HepG2 (cell line): ENCODE data around the gene NACC2. TPM values are rescaled to one million over a fixed set of nuclear protein-coding genes. Genes with fewer than 3 reads are reported as not detected.

ENCODE experiments used
- ATAC-seq: fragments of 200-7000 bp; cut with Tn5 transposase; 3 replicates; pipeline ENCODE4 v1.9.1; 2020; ENCODE audit warnings: mild to moderate bottlenecking, moderate library complexity
- BruUV-seq: library from RNA; stranded (reverse); fragments of 400-500 nt; replicated peaks from 2 replicates; lab custom pipeline; 2021; lab: Mats Ljungman, UMichigan
- CTCF ChIA-PET: fragments of 300-600 bp; formaldehyde crosslinking; extraction: SDS; loops from one replicate; lab custom pipeline; 2021; ENCODE audit warnings: low total read pairs, inconsistent platforms, low intra/inter-chr PET ratio; lab: Yijun Ruan, JAX
- POLR2A ChIA-PET: fragments of 350-600 bp; sonication (Branson Sonifier 250); formaldehyde crosslinking; loops from one replicate; lab custom pipeline; 2020; ENCODE audit warnings: antibody characterized with exemption, inconsistent platforms; lab: Yijun Ruan, JAX
- DNase-seq: peaks from one replicate; pipeline ENCODE4 v3.0.0-alpha.2; 2015; ENCODE audit warnings: low spot score
- FAIRE-seq: peaks from 3 replicates; lab custom pipeline; 2011; peaks lifted over from hg19 to GRCh38; lab: Jason Lieb, UNC
- H2AFZ ChIP-seq: one replicate; pipeline ENCODE4 v1.6.1; 2011; ENCODE audit warnings: low read length, inconsistent platforms
- H3K27ac ChIP-seq: fragments of 300-600 bp; 3 replicates; pipeline ENCODE4 v1.8.0; 2011; ENCODE audit warnings: mixed run types, mild to moderate bottlenecking, mixed read lengths, low read length, inconsistent platforms; ENCODE audit not compliant: insufficient read depth; ENCODE audit errors: extremely low read length
- H3K27me3 ChIP-seq, 2 experiments: fragments of 200-600 bp in 1 of 2; 2 replicates in 1 of 2; 3 replicates in 1 of 2; pipeline versions ENCODE4 v1.6.0 to v1.8.0; 2011; ENCODE audit warnings: low read length in 2 of 2, mild to moderate bottlenecking in 2 of 2, moderate library complexity in 2 of 2, inconsistent platforms in 1 of 2; ENCODE audit not compliant: insufficient read depth in 2 of 2, control insufficient read depth in 1 of 2
- H3K36me3 ChIP-seq, 2 experiments: fragments of 200-600 bp in 1 of 2; replicated peaks in 1 of 2; 2 replicates in 1 of 2; 3 replicates in 1 of 2; pipeline versions ENCODE4 v1.5.1 to v1.8.0; 2011; ENCODE audit warnings: low read length in 2 of 2, inconsistent platforms in 1 of 2; ENCODE audit not compliant: insufficient read depth in 2 of 2, control insufficient read depth in 1 of 2
- H3K4me1 ChIP-seq: 2 replicates; pipeline ENCODE4 v1.5.1; 2012; ENCODE audit warnings: low read length, inconsistent platforms; ENCODE audit not compliant: insufficient read depth
- H3K4me2 ChIP-seq: 2 replicates; pipeline ENCODE4 v1.6.0; 2011; ENCODE audit warnings: low read depth, low read length, inconsistent platforms
- H3K4me3 ChIP-seq, 3 experiments: fragments of 200-600 bp in 1 of 3; sonication (generic), shearing (Covaris generic) in 1 of 3; replicated peaks in 1 of 3; 2 replicates each; pipeline ENCODE4 v1.5.1; 2011 to 2016; ENCODE audit warnings: low read length in 3 of 3, inconsistent platforms in 2 of 3, low read depth in 2 of 3, mild to moderate bottlenecking in 2 of 3, control low read depth in 1 of 3, mixed read lengths in 1 of 3; ENCODE audit not compliant: insufficient read depth in 1 of 3
- H3K79me2 ChIP-seq: one replicate; pipeline ENCODE4 v1.6.1; 2011; ENCODE audit warnings: low read length, inconsistent platforms; ENCODE audit not compliant: insufficient read depth
- H3K9ac ChIP-seq: 2 replicates; pipeline ENCODE4 v1.6.0; 2011; ENCODE audit warnings: mild to moderate bottlenecking, low read depth, low read length, inconsistent platforms; ENCODE audit not compliant: insufficient read depth
- H3K9me3 ChIP-seq: 2 replicates; pipeline ENCODE4 v1.5.1; 2012; ENCODE audit warnings: mild to moderate bottlenecking, low read length
- H4K20me1 ChIP-seq: 2 replicates; pipeline ENCODE4 v1.6.0; 2011; ENCODE audit warnings: inconsistent platforms, mild to moderate bottlenecking, low read length, moderate library complexity; ENCODE audit not compliant: insufficient read depth
- CEBPB ChIP-seq: IDR thresholded peaks from 2 replicates; pipeline ENCODE4 v1.6.1; 2011; ENCODE audit warnings: low read depth, low read length, improper control_type of control experiment, borderline replicate concordance
- DR1 ChIP-seq: sonication (generic); formaldehyde crosslinking; IDR thresholded peaks from 2 replicates; pipeline ENCODE4 v1.8.0; 2021; ENCODE audit warnings: mild to moderate bottlenecking, missing genetic modification reagents, inconsistent platforms
- FOXA1 ChIP-seq, 2 experiments: fragments of 450-650 bp in 1 of 2; sonication (generic) in 1 of 2; formaldehyde crosslinking in 1 of 2; IDR thresholded peaks; 2 replicates each; pipeline versions ENCODE4 v1.4.0 to v1.6.1; 2016 to 2020; ENCODE audit warnings: missing genetic modification reagents in 1 of 2
- LBX2 ChIP-seq: sonication (generic); formaldehyde crosslinking; IDR thresholded peaks from 2 replicates; pipeline ENCODE4 v1.5.0; 2020; ENCODE audit warnings: missing genetic modification reagents, mild to moderate bottlenecking, borderline replicate concordance
- MYPOP ChIP-seq: sonication (generic); formaldehyde crosslinking; IDR thresholded peaks from 2 replicates; pipeline ENCODE4 v1.8.1; 2023; ENCODE audit warnings: mild to moderate bottlenecking, moderate library complexity, missing genetic modification reagents
- NR3C1 ChIP-seq: sonication (generic); formaldehyde crosslinking; IDR thresholded peaks from 2 replicates; pipeline ENCODE4 v1.4.0; 2020; ENCODE audit warnings: missing genetic modification reagents
- RBFOX2 ChIP-seq: fragments of 200-400 bp; formaldehyde crosslinking; IDR thresholded peaks from 2 replicates; pipeline ENCODE4 v1.6.1; 2017; ENCODE audit warnings: low read depth, mild to moderate bottlenecking, low read length
- SKIL ChIP-seq: sonication (generic); formaldehyde crosslinking; IDR thresholded peaks from 2 replicates; pipeline ENCODE4 v1.8.0; 2022; ENCODE audit warnings: missing genetic modification reagents, mild to moderate bottlenecking, moderate library complexity, borderline replicate concordance
- STAG1 ChIP-seq: sonication (generic); formaldehyde crosslinking; IDR thresholded peaks from 2 replicates; pipeline ENCODE4 v1.4.0; 2020; ENCODE audit warnings: missing genetic modification reagents
- TGIF2 ChIP-seq: IDR thresholded peaks from 2 replicates; pipeline ENCODE4 v1.6.1; 2016; ENCODE audit warnings: control low read depth, missing compliant biosample characterization
- ZBTB33 ChIP-seq: sonication (generic); formaldehyde crosslinking; IDR thresholded peaks from 2 replicates; pipeline ENCODE4 v1.4.0; 2020; ENCODE audit warnings: missing genetic modification reagents
- ZNF292 ChIP-seq: sonication (generic); formaldehyde crosslinking; IDR thresholded peaks from 2 replicates; pipeline ENCODE4 v1.8.1; 2022; ENCODE audit warnings: mild to moderate bottlenecking, low read depth, missing genetic modification reagents, borderline replicate concordance
- WGBS: methylation state at CpG from one replicate; pipeline ENCODE4 v1.1.6; 2017; ENCODE audit warnings: low lambda C conversion rate; 5-methylcytosine and 5-hydroxymethylcytosine counted together
- in situ Hi-C: cut with HindIII; loops from 2 replicates; pipeline ENCODE4 v1.10.0; 2017; ENCODE audit warnings: low pct_unique_long_range_greater_than_20kb; ENCODE audit not compliant: extremely low pct_ligation_motif_present
- intact Hi-C: fragments of 100-400 bp; cut with micrococcal nuclease; formaldehyde crosslinking; loops from one replicate; pipeline ENCODE4 v1.10.0; 2022; ENCODE audit not compliant: unreplicated experiment
- polyA plus RNA-seq, 8 experiments: library from polyadenylated mRNA; depleted of rRNA in 3 of 8; stranded (reverse) in 7 of 8; unstranded in 1 of 8; fragments of >200 nt; fragmentation: Illumina TruSeq in 4 of 8; extraction: Trizol in 4 of 8; gene quantifications; 2 replicates each; pipeline versions ENCODE4 v1.2.1 to v1.2.3, GENCODE V29; 2011 to 2016; ENCODE audit warnings: low read depth in 4 of 8, missing spikeins in 1 of 8, mixed read lengths in 1 of 8; ENCODE audit not compliant: insufficient read depth in 1 of 8
- total RNA-seq, 5 experiments: library from RNA; depleted of rRNA; stranded (reverse); fragments of >200 nt; fragmentation: Illumina TruSeq; extraction: Trizol; gene quantifications; 2 replicates each; pipeline ENCODE4 v1.2.3, GENCODE V29; 2016; ENCODE audit warnings: low read depth in 1 of 5

Gene NACC2
- total and polyA plus RNA-seq, 2 of the 13 experiments (the other 11 are each of a cell fraction or from before 2014, with no cell fraction given), result 5.9 to 12.3 TPM

GRCh38 chr9:136031094-136031493 is 64.0 kb downstream of the NACC2 start (continued):
- TF ChIP-seq MYPOP (CRISPR knock-in tag) (no peak), TGIF2 (no peak), DR1 (CRISPR knock-in tag) (no peak), NR3C1 (CRISPR knock-in tag) (no peak), LBX2 (CRISPR knock-in tag) (no peak), CEBPB (no peak)

GRCh38 chr9:136029556-136029955 is 65.5 kb downstream of the NACC2 start:
- no peak overlapping the region for H3K4me2 ChIP-seq
- POLR2A ChIA-PET, result no interaction called here
- H3K9me3 ChIP-seq, result no peaks in the 10 kb centered on the region
- H3K27ac ChIP-seq, result no peak overlapping the region
- in situ Hi-C loops, result no loop called here
- no peak for ATAC-seq
- TF ChIP-seq SKIL (CRISPR knock-in tag) (no peak), FOXA1 (IDR thresholded peaks at IDR 0.05) (no peak), FOXA1 (CRISPR knock-in tag; IDR thresholded peaks at IDR 0.05) (no peak), ZBTB33 (CRISPR knock-in tag) (no peak), STAG1 (CRISPR knock-in tag) (no peak), ZNF292 (CRISPR knock-in tag) (no peak), RBFOX2 (no peak)
- TF ChIP-seq, all 625 proteins: peak for 0
- H3K9ac ChIP-seq, result no peak overlapping the region
- H3K79me2 ChIP-seq, result peaks cover 18% of the 10 kb centered on the region
- H4K20me1 ChIP-seq, result no peaks in the 10 kb centered on the region
- CTCF ChIA-PET, result no interaction called here
- no peak overlapping the region for H2AFZ ChIP-seq
- intact Hi-C loops, result no loop called here
- BruUV-seq, result no TSS peak
- FAIRE-seq (no peak), DNase-seq (no peak)
- no peak overlapping the region for H3K4me3 ChIP-seq
- H3K27me3 ChIP-seq, result no peaks in the 10 kb centered on the region
- H3K4me1 ChIP-seq, result no peaks in the 10 kb centered on the region
- H3K36me3 ChIP-seq, result peaks cover 6 to 40% of the 10 kb centered on the region in 2 experiments; a peak in 4 of 5 replicates
- WGBS, result no CpG with 5 or more reads among the region's 12 CpGs
